Skeletal muscle tissue (tissue), 5 donors: ENCODE measurements around the gene UBXN4. TPM values are rescaled to one million over a fixed set of nuclear protein-coding genes. Genes with fewer than 3 reads are reported as not detected.

Source experiments
- H3K27ac ChIP-seq: one replicate; pipeline ENCODE4 v1.7.0; 2013; ENCODE audit warnings: mild to moderate bottlenecking, low read depth, low read length, inconsistent platforms
- H3K27me3 ChIP-seq, 3 donors: one replicate each; pipeline ENCODE4 v1.7.0; 2013; ENCODE audit warnings: low read length in 3 of 3; ENCODE audit not compliant: control insufficient read depth in 3 of 3, insufficient read depth in 3 of 3
- H3K36me3 ChIP-seq, 3 donors: one replicate each; pipeline ENCODE4 v1.7.0; 2013; ENCODE audit warnings: low read length in 3 of 3; ENCODE audit not compliant: control insufficient read depth in 3 of 3, insufficient read depth in 3 of 3
- H3K4me1 ChIP-seq, 3 donors: one replicate each; pipeline ENCODE4 v1.7.0; 2013; ENCODE audit warnings: low read length in 3 of 3, mild to moderate bottlenecking in 3 of 3; ENCODE audit not compliant: control insufficient read depth in 3 of 3, insufficient read depth in 3 of 3
- H3K4me3 ChIP-seq, 3 donors: one replicate each; pipeline ENCODE4 v1.7.0; 2013; ENCODE audit warnings: low read length in 3 of 3
- H3K9ac ChIP-seq, 3 donors: one replicate each; pipeline ENCODE4 v1.7.0; 2013; ENCODE audit warnings: low read length in 3 of 3, mild to moderate bottlenecking in 3 of 3, moderate library complexity in 2 of 3, low read depth in 1 of 3
- H3K9me3 ChIP-seq, 3 donors: one replicate each; pipeline ENCODE4 v1.7.0; 2013; ENCODE audit warnings: low read length in 3 of 3; ENCODE audit not compliant: control insufficient read depth in 3 of 3
- small RNA-seq: library from RNA; depleted of rRNA; stranded (forward); fragments of <200 nt; gene quantifications from one replicate; pipeline ENCODE3, GENCODE V24; 2014
- total RNA-seq: library from RNA; depleted of rRNA; stranded (reverse); fragments of >200 nt; gene quantifications from one replicate; pipeline ENCODE4 v1.2.3, GENCODE V29; 2014
- donor health status: Osteomylitis.

The UBXN4 gene
- total RNA-seq, 1 donor from 2014 or later = 41.8 TPM

DNA sequence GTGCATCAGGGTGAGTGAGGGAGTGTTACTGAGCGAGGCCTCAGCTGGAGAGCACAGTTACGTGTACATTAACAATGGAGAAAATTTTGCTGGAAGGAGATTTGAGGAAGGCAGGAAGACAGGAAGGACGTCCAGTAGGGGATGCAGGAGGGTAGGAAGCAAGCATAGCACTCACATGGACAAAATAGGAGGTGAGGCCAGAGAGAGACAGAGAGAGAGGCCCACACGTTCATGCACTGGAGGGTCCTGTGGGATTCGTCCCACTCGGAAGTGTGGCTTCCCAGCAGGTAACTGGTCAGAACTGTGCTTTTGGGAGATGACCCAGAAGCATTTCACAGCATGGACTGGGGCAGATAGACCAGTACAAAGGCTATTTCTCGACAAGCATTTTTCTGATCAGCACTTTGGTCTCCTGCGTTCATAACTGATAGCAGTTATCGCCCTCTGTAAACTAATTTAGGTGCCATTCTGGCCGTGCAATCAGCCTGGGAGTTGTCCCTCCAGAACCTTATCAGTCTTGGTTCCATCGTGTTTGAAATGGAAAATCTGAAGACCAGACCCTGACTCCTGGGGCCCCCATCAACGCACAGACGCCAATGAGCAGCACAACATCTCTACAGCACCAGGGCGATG is 89.6 kb downstream of the UBXN4 start:
- Histone ChIP-seq H3K9me3 (no peaks in the 10 kb centered on the region), H3K36me3 (no peaks in the 10 kb centered on the region), H3K27me3 (no peaks in the 10 kb centered on the region), H3K4me3 (no peak overlapping the region), H3K4me1 (no peaks in the 10 kb centered on the region), H3K9ac (no peak overlapping the region), H3K27ac (no peak overlapping the region)

- H3K27ac ChIP-seq = no peak overlapping the region
- no peaks in the 10 kb centered on the region for H3K4me1 ChIP-seq
- H3K9me3 ChIP-seq = no peaks in the 10 kb centered on the region
- no peak overlapping the region for H3K9ac ChIP-seq
- no peak overlapping the region for H3K4me3 ChIP-seq
- no peaks in the 10 kb centered on the region for H3K36me3 ChIP-seq
- H3K27me3 ChIP-seq = no peaks in the 10 kb centered on the region
These were observed 91.2 kb downstream of the UBXN4 start for GRCh38 chr2:135832891-135833290.

Small RNA genes within 50 kb of the gene (small RNA-seq; reads per million reads assigned to genes)
- not detected for gene RF00019

Other genes starting within 250 kb of the UBXN4 start
- 12.5 TPM for gene ZRANB3, start 210.6 kb upstream of the UBXN4 start, total RNA-seq
- 9.9 TPM for gene R3HDM1, start 210.4 kb upstream of the UBXN4 start, total RNA-seq
- gene LCT, start 95.3 kb downstream of the UBXN4 start, total RNA-seq = not detected
- gene MCM6, start 134.6 kb downstream of the UBXN4 start, total RNA-seq = 11.0 TPM
- 85.6 TPM for gene DARS1, start 243.8 kb downstream of the UBXN4 start, total RNA-seq